BLaER1 (cell line): Measurements from ENCODE around the gene SLC11A2.
A peak's percentile ranks its signal among the peaks of the same experiment; 100 is the strongest.

Source experiments
- H3K27ac ChIP-seq: shearing (Covaris generic); formaldehyde crosslinking; 2 replicates; pipeline ENCODE4 v1.8.1; 2022
- H3K27me3 ChIP-seq: shearing (Covaris generic); formaldehyde crosslinking; 2 replicates; pipeline ENCODE4 v1.8.1; 2022
- H3K36me3 ChIP-seq: shearing (Covaris generic); formaldehyde crosslinking; 2 replicates; pipeline ENCODE4 v1.8.1; 2022
- H3K4me1 ChIP-seq: shearing (Covaris generic); formaldehyde crosslinking; 2 replicates; pipeline ENCODE4 v1.8.1; 2022
- H3K4me2 ChIP-seq: shearing (Covaris generic); formaldehyde crosslinking; 2 replicates; pipeline ENCODE4 v1.8.1; 2022
- H3K4me3 ChIP-seq: shearing (Covaris generic); formaldehyde crosslinking; 2 replicates; pipeline ENCODE4 v1.8.1; 2022
- H3K9ac ChIP-seq: shearing (Covaris generic); formaldehyde crosslinking; 2 replicates; pipeline ENCODE4 v1.8.1; 2022
- H3K9me3 ChIP-seq: shearing (Covaris generic); formaldehyde crosslinking; 2 replicates; pipeline ENCODE4 v1.8.1; 2022
- H4K20me1 ChIP-seq: shearing (Covaris generic); formaldehyde crosslinking; 2 replicates; pipeline ENCODE4 v1.8.1; 2022
- Cebpa-rat ChIP-seq: shearing (Covaris generic); IDR thresholded peaks from 2 replicates; pipeline ENCODE4 v1.8.1; 2022

Gene SLC11A2

DNA sequence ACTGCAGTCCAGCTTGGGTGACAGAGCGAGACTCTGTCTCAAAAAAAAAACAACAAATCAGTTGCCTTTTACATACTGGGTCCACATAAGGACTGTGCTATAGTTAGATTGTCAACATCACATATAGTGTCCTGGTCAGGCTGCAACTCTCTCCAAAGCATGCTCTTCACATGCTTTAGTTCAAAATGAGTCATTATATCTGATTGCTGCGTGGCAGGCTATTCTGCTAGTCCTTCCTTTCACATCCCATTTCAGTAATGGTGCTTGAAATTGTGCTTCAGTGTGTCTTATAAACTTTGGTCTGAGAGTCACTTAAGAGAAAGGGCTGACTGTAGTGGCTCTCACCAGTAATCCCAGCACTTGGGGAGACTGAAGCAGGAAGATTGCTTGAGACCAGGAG, 28.9 kb upstream of the SLC11A2 start:
- Histone ChIP-seq H3K9me3 (no peaks in the 10 kb centered on the region), H3K27me3 (no peaks in the 10 kb centered on the region), H3K36me3 (peaks cover 93% of the 10 kb centered on the region), H3K4me2 (no peak overlapping the region), H4K20me1 (no peaks in the 10 kb centered on the region), H3K27ac (no peak overlapping the region), H3K4me1 (no peaks in the 10 kb centered on the region), H3K9ac (no peak overlapping the region), H3K4me3 (no peak overlapping the region)
- TF ChIP-seq Cebpa-rat, result no peak

DNA sequence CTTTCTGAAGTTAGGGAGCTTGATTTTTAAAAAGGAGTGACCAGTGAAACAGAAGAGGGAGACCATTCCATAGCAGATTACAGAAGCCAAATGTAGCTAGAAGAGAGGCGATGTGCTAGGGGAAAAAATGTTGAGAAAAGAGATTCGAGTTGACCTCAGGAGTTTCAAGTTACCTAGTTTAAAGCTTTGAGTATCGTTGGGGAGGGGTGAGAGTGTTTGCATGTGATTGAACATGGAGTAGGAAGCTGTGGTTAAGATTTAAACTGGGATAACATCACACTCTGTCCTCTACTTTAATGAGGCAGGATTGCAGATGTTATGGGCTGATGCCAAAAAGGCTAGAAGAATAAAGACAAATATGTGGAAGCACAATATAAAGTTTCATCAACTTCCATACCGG, 25.6 kb upstream of the SLC11A2 start:
- Histone ChIP-seq H3K4me1 (peaks cover 21% of the 10 kb centered on the region), H3K4me2 (no peak overlapping the region), H4K20me1 (no peaks in the 10 kb centered on the region), H3K9ac (no peak overlapping the region), H3K9me3 (no peaks in the 10 kb centered on the region), H3K4me3 (no peak overlapping the region), H3K36me3 (peaks cover 60% of the 10 kb centered on the region), H3K27me3 (no peaks in the 10 kb centered on the region), H3K27ac (no peak overlapping the region)
- no peak for TF ChIP-seq Cebpa-rat

DNA sequence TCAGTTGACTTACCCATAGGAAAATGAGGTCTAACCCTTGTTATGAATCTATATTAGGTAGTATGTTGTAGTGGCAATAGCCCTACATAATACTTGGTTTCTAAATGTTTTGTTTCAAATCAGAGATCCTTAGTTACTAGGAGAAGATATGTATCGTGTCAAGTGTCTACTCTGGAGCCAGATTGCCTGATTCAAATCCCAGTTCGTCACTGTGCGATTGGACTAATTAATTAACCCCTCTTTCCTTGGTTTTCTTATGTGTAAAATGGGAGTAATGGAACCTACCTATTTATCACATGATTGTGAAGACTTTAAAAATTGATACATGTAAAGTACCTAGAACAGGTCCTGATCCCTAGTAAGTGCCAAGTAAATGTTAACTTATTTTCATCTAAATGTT, 23.3 kb upstream of the SLC11A2 start:
- Histone ChIP-seq H3K9me3 (no peaks in the 10 kb centered on the region), H3K27me3 (no peaks in the 10 kb centered on the region), H3K4me1 (peaks cover 21% of the 10 kb centered on the region), H3K4me3 (peak overlapping the region; percentile 74), H3K36me3 (peaks cover 38% of the 10 kb centered on the region), H3K27ac (no peak overlapping the region), H4K20me1 (no peaks in the 10 kb centered on the region), H3K4me2 (peak overlapping the region; percentile 91), H3K9ac (no peak overlapping the region)
- TF ChIP-seq Cebpa-rat, result no peak

GRCh38 chr12:51048661-51049251, 22.6 kb upstream of the SLC11A2 start:
- Histone ChIP-seq H4K20me1 (no peaks in the 10 kb centered on the region), H3K36me3 (peaks cover 31% of the 10 kb centered on the region), H3K27ac (peak overlapping the region; percentile 89), H3K27me3 (no peaks in the 10 kb centered on the region), H3K4me3 (peak overlapping the region; percentile 74), H3K9ac (peak overlapping the region; percentile 87), H3K9me3 (no peaks in the 10 kb centered on the region), H3K4me2 (peak overlapping the region; percentile 91), H3K4me1 (peaks cover 21% of the 10 kb centered on the region)
- TF ChIP-seq Cebpa-rat, result no peak

- Histone ChIP-seq H4K20me1 (no peaks in the 10 kb centered on the region), H3K27ac (peak within 1 kb of the TSS; percentile 89), H3K27me3 (no peaks in the 10 kb centered on the region), H3K9me3 (no peaks in the 10 kb centered on the region), H3K4me1 (peaks cover 21% of the 10 kb centered on the region), H3K9ac (peak within 1 kb of the TSS; percentile 87), H3K4me2 (peak within 1 kb of the TSS; percentile 91), H3K36me3 (peaks cover 22% of the 10 kb centered on the region), H3K4me3 (peak within 1 kb of the TSS; percentile 74)
- TF ChIP-seq Cebpa-rat, result no peak
Observed at GRCh38 chr12:51047655-51048540, 21.7 kb upstream of the SLC11A2 start, which contains the start of gene LETMD1. Gene LETMD1, plus strand, starts transcription at chr12:51048327. Its CDS starts 30 bp downstream, at chr12:51048357.

DNA sequence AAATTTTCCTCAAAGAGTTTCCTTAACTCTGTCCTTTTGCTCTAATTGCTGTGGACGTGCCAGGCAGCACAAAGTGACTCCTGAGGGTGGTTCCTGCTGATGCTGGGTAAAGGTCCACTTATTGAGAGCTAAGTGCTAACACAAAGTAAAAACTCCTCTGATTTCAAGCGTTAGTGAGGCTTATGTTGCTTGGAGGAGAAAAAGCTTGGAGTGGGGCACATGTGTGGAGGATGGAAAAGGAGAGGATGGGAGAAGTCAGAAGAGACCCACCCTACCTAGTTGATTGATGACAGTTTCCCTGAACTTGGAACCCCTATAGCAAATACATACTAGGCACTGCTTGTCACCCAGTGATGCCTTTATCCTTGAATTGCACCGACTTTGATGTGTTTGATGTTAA, 10.1 kb upstream of the SLC11A2 start:
- Histone ChIP-seq H3K4me1 (no peaks in the 10 kb centered on the region), H3K9me3 (no peaks in the 10 kb centered on the region), H3K36me3 (no peaks in the 10 kb centered on the region), H3K4me2 (no peak overlapping the region), H3K4me3 (no peak overlapping the region), H3K27ac (no peak overlapping the region), H4K20me1 (no peaks in the 10 kb centered on the region), H3K9ac (no peak overlapping the region), H3K27me3 (no peaks in the 10 kb centered on the region)
- no peak for TF ChIP-seq Cebpa-rat

- no peak overlapping the region for H3K9ac ChIP-seq
- H3K27me3 ChIP-seq, result no peaks in the 10 kb centered on the region
- no peaks in the 10 kb centered on the region for H3K4me1 ChIP-seq
- no peaks in the 10 kb centered on the region for H3K9me3 ChIP-seq
- TF ChIP-seq Cebpa-rat, result no peak
- no peak overlapping the region for H3K4me2 ChIP-seq
- no peak overlapping the region for H3K27ac ChIP-seq
- no peak overlapping the region for H3K4me3 ChIP-seq
- H4K20me1 ChIP-seq, result no peaks in the 10 kb centered on the region
- H3K36me3 ChIP-seq, result no peaks in the 10 kb centered on the region
Observed at GRCh38 chr12:51033457-51034089, 7.4 kb upstream of the SLC11A2 start.

GRCh38 chr12:51033048-51033447, 6.9 kb upstream of the SLC11A2 start:
- Histone ChIP-seq H3K4me3 (no peak overlapping the region), H3K4me1 (no peaks in the 10 kb centered on the region), H3K9ac (no peak overlapping the region), H3K9me3 (no peaks in the 10 kb centered on the region), H3K36me3 (no peaks in the 10 kb centered on the region), H4K20me1 (no peaks in the 10 kb centered on the region), H3K27me3 (no peaks in the 10 kb centered on the region), H3K27ac (no peak overlapping the region), H3K4me2 (no peak overlapping the region)
- TF ChIP-seq Cebpa-rat, result no peak

GRCh38 chr12:51028813-51029150, 2.6 kb upstream of the SLC11A2 start:
- H3K9ac ChIP-seq, result no peak overlapping the region
- no peak overlapping the region for H3K4me3 ChIP-seq
- no peaks in the 10 kb centered on the region for H3K36me3 ChIP-seq
- H3K27ac ChIP-seq, result no peak overlapping the region
- H3K4me1 ChIP-seq, result peaks cover 21% of the 10 kb centered on the region
- no peaks in the 10 kb centered on the region for H3K9me3 ChIP-seq
- no peak for TF ChIP-seq Cebpa-rat
- H3K27me3 ChIP-seq, result no peaks in the 10 kb centered on the region
- no peak overlapping the region for H3K4me2 ChIP-seq
- H4K20me1 ChIP-seq, result peaks cover 10% of the 10 kb centered on the region; the same call in 1 of the 2 replicates
